ENCODE results near the gene DNM3. TPM values are rescaled to one million over a fixed set of nuclear protein-coding genes. Genes with fewer than 3 reads are reported as not detected.

Gene DNM3
- polyA plus RNA-seq, 1 donor (not counting 4 experiments of a cell fraction or from before 2014, with no cell fraction given) = 2.0 TPM

DNA sequence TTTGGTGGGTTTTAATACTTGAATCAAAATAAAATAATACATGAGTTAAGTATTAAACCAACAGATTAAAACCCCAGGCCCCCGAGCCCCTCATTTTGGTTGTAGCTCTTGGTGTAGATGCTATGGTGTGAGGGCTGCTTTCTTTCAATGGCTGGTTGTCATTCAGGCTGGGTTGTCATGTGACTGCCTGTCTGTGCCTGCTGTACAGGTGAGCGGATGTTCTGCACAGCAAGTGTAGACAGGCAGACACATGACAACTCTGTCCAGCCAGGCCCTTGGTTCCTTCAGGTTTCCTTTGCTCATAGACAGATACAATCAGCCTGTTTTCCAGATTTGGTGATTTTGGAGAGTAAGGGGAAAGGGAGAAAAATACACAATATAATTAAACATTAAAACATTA lies 297.3 kb downstream of the DNM3 start:
- Histone ChIP-seq H3K9me1 (ENCODE audit: control insufficient read depth, extremely low read depth, insufficient read depth, low read length) (no peaks in the 10 kb centered on the region), H3K79me2 (ENCODE audit: control insufficient read depth, insufficient read depth, low read length) (no peaks in the 10 kb centered on the region), H3K4me2 (ENCODE audit: control insufficient read depth, extremely low read depth, insufficient read depth, low read depth, low read length) (no peak overlapping the region), H3K27ac (ENCODE audit: control insufficient read depth, insufficient read depth, low read length) (peak overlapping the region; percentile 13), H3K9ac (ENCODE audit: control insufficient read depth, extremely low read depth, insufficient read depth, low read length) (no peak overlapping the region), H3K9me3 (ENCODE audit: control insufficient read depth, low read depth, low read length) (no peaks in the 10 kb centered on the region), H3K4me1 (ENCODE audit: control insufficient read depth, extremely low read depth, insufficient read depth, low read length) (peaks cover 26% of the 10 kb centered on the region), H2AFZ (ENCODE audit: control insufficient read depth, low read length) (no peak overlapping the region), H3K27me3 (ENCODE audit: control insufficient read depth, extremely low read depth, insufficient read depth, low read length) (no peaks in the 10 kb centered on the region), H4K20me1 (ENCODE audit: control insufficient read depth, extremely low read depth, insufficient read depth, low read length) (no peaks in the 10 kb centered on the region), H3K36me3 (ENCODE audit: control insufficient read depth in 2 of 2, extremely low read depth in 1 of 2, insufficient read depth in 2 of 2, low read length in 2 of 2) (no peaks in the 10 kb centered on the region), H3K4me3 (ENCODE audit: control insufficient read depth in 2 of 3, extremely low read depth in 1 of 3, insufficient read depth in 2 of 3, low read depth in 1 of 3, low read length in 3 of 3) (no peak overlapping the region)
- DNase-seq (ENCODE audit: low read depth, low spot score) = peak; percentile 54
- dilution Hi-C loops (cut with MboI; ENCODE audit: extremely low pct_ligation_motif_present, low sequenced_read_pairs) = no loop called here
- TF ChIP-seq, protein P1, sequence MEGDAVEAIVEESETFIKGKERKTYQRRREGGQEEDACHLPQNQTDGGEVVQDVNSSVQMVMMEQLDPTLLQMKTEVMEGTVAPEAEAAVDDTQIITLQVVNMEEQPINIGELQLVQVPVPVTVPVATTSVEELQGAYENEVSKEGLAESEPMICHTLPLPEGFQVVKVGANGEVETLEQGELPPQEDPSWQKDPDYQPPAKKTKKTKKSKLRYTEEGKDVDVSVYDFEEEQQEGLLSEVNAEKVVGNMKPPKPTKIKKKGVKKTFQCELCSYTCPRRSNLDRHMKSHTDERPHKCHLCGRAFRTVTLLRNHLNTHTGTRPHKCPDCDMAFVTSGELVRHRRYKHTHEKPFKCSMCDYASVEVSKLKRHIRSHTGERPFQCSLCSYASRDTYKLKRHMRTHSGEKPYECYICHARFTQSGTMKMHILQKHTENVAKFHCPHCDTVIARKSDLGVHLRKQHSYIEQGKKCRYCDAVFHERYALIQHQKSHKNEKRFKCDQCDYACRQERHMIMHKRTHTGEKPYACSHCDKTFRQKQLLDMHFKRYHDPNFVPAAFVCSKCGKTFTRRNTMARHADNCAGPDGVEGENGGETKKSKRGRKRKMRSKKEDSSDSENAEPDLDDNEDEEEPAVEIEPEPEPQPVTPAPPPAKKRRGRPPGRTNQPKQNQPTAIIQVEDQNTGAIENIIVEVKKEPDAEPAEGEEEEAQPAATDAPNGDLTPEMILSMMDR (optimal IDR thresholded peaks at IDR 0.05 in 1 of 3, IDR thresholded peaks at IDR 0.05 in 1 of 3, conservative IDR thresholded peaks at IDR 0.05 in 1 of 3; ENCODE audit: extremely low read depth in 1 of 3, insufficient read depth in 2 of 3, low read length in 3 of 3) = no peak
- TF ChIP-seq EZH2 (IDR thresholded peaks at IDR 0.05; ENCODE audit: low read length) = no peak
- peak; percentile 99 for FAIRE-seq

DNA sequence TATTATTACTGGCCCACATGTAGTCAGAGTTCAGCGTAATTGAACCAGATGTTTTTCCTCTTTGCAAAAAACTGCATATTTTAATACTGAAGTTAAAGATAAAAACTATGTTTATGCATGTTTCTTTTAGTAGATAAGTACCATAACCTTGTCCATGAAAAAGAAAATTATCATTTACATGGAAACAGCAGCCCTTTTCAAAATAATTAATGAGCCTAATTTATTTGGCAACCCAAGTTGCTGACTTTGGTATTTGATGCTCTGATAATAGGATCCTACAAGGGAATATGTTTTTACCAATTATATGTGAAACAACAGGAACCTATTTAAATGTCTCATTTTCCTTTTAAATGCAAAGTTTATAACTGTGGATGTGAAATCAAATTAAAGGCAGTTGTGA lies 297.9 kb downstream of the DNM3 start:
- FAIRE-seq (no peak), DNase-seq (ENCODE audit: low read depth, low spot score) (no peak)
- no peaks in the 10 kb centered on the region for H3K27me3 ChIP-seq (ENCODE audit: control insufficient read depth, extremely low read depth, insufficient read depth, low read length)
- no peaks in the 10 kb centered on the region for H3K9me1 ChIP-seq (ENCODE audit: control insufficient read depth, extremely low read depth, insufficient read depth, low read length)
- H3K9me3 ChIP-seq (ENCODE audit: control insufficient read depth, low read depth, low read length) = no peaks in the 10 kb centered on the region
- peaks cover 28% of the 10 kb centered on the region for H3K4me1 ChIP-seq (ENCODE audit: control insufficient read depth, extremely low read depth, insufficient read depth, low read length)
- no peaks in the 10 kb centered on the region for H3K79me2 ChIP-seq (ENCODE audit: control insufficient read depth, insufficient read depth, low read length)
- H3K9ac ChIP-seq (ENCODE audit: control insufficient read depth, extremely low read depth, insufficient read depth, low read length) = no peak overlapping the region
- H3K4me2 ChIP-seq (ENCODE audit: control insufficient read depth, extremely low read depth, insufficient read depth, low read depth, low read length) = no peak overlapping the region
- H3K36me3 ChIP-seq (ENCODE audit: control insufficient read depth in 2 of 2, extremely low read depth in 1 of 2, insufficient read depth in 2 of 2, low read length in 2 of 2) = no peaks in the 10 kb centered on the region
- H4K20me1 ChIP-seq (ENCODE audit: control insufficient read depth, extremely low read depth, insufficient read depth, low read length) = no peaks in the 10 kb centered on the region
- TF ChIP-seq, protein P1 (optimal IDR thresholded peaks at IDR 0.05 in 1 of 3, IDR thresholded peaks at IDR 0.05 in 1 of 3, conservative IDR thresholded peaks at IDR 0.05 in 1 of 3; ENCODE audit: extremely low read depth in 1 of 3, insufficient read depth in 2 of 3, low read length in 3 of 3) = no peak
- TF ChIP-seq EZH2 (IDR thresholded peaks at IDR 0.05; ENCODE audit: low read length) = no peak
- dilution Hi-C loops (cut with MboI; ENCODE audit: extremely low pct_ligation_motif_present, low sequenced_read_pairs) = no loop called here
- H3K27ac ChIP-seq (ENCODE audit: control insufficient read depth, insufficient read depth, low read length) = peak overlapping the region; percentile 13
- no peak overlapping the region for H2AFZ ChIP-seq (ENCODE audit: control insufficient read depth, low read length)
- no peak overlapping the region for H3K4me3 ChIP-seq (ENCODE audit: control insufficient read depth in 2 of 3, extremely low read depth in 1 of 3, insufficient read depth in 2 of 3, low read depth in 1 of 3, low read length in 3 of 3)
